Mucosa of rectum (tissue), 2 donors: Measurements from ENCODE around the gene NUP188.

ENCODE experiments used
- H3K27ac ChIP-seq, 2 donors: one replicate each; pipeline ENCODE4 v1.7.0; 2013; ENCODE audit warnings: inconsistent platforms in 2 of 2, low read depth in 2 of 2, low read length in 2 of 2
- H3K27me3 ChIP-seq, 2 donors: one replicate each; pipeline ENCODE4 v1.7.0; 2013; ENCODE audit warnings: low read length in 2 of 2; ENCODE audit not compliant: control insufficient read depth in 2 of 2, insufficient read depth in 2 of 2
- H3K36me3 ChIP-seq, 2 donors: one replicate each; pipeline ENCODE4 v1.7.0; 2013; ENCODE audit warnings: low read length in 2 of 2; ENCODE audit not compliant: control insufficient read depth in 2 of 2, insufficient read depth in 2 of 2
- H3K4me1 ChIP-seq, 2 donors: one replicate each; pipeline ENCODE4 v1.7.0; 2013; ENCODE audit warnings: low read length in 2 of 2, mild to moderate bottlenecking in 1 of 2; ENCODE audit not compliant: control insufficient read depth in 2 of 2, insufficient read depth in 2 of 2
- H3K4me3 ChIP-seq, 2 donors: one replicate each; pipeline ENCODE4 v1.7.0; 2013; ENCODE audit warnings: low read length in 2 of 2
- H3K9ac ChIP-seq, 2 donors: one replicate each; pipeline ENCODE4 v1.7.0; 2013; ENCODE audit warnings: low read length in 2 of 2, low read depth in 1 of 2, mild to moderate bottlenecking in 1 of 2
- H3K9me3 ChIP-seq, 2 donors: one replicate each; pipeline ENCODE4 v1.7.0; 2013; ENCODE audit warnings: low read length in 2 of 2; ENCODE audit not compliant: control insufficient read depth in 2 of 2
- donor health status: healthy.
- donor health status: Normal muscosa, but diverticular disease.

The NUP188 gene

DNA sequence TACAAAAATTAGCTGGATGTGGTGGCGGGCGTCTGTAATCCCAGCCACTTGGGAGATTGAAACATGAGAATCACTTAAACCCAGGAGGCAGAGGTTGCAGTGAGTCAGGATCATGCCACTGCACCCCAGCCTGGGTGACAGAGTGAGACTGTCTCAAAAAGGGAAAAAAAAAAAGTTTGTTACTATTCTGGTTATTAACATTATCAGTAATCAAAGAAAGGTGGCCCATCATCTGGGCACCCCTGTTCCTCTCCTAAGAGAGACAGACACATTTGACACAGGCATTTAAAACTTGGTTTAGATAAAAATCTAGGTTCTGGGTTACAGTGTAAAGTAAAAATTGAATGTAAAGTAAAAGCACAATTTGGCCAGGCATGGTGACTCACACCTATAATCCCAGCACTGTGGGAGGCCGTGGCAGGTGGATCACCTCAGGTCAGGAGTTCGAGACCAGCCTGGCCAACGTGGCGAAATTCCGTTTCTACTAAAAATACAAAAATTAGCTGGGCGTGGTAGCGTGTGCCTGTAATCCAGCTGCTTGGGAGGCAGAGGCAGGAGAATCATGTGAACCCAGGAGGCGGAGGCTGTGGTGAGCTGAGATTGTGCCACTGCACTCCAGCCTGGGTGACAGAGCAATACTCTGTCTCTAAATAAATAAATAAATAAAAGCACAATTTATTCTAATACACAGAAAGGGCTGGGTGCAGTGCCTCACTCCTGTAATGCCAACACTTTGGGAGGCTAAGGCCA lies 43.5 kb upstream of the NUP188 start:
- Histone ChIP-seq H3K27me3 (no peaks in the 10 kb centered on the region), H3K9me3 (no peaks in the 10 kb centered on the region), H3K27ac (no peak overlapping the region), H3K4me1 (peaks cover 22% of the 10 kb centered on the region in 2 donors), H3K4me3 (no peak overlapping the region), H3K36me3 (peaks cover 19% of the 10 kb centered on the region in 2 donors), H3K9ac (no peak overlapping the region)

GRCh38 chr9:128905964-128906363 lies 41.5 kb upstream of the NUP188 start:
- Histone ChIP-seq H3K4me3 (no peak overlapping the region), H3K36me3 (peaks cover 27 to 29% of the 10 kb centered on the region in 2 donors), H3K27ac (no peak overlapping the region), H3K9ac (no peak overlapping the region), H3K9me3 (no peaks in the 10 kb centered on the region), H3K27me3 (no peaks in the 10 kb centered on the region), H3K4me1 (peaks cover 14 to 15% of the 10 kb centered on the region in 2 donors)

GRCh38 chr9:128906741-128907140 lies 40.8 kb upstream of the NUP188 start:
- H3K9ac ChIP-seq = no peak overlapping the region
- no peak overlapping the region for H3K4me3 ChIP-seq
- H3K9me3 ChIP-seq = no peaks in the 10 kb centered on the region
- no peaks in the 10 kb centered on the region for H3K27me3 ChIP-seq
- H3K4me1 ChIP-seq = peaks cover 14 to 15% of the 10 kb centered on the region in 2 donors
- H3K36me3 ChIP-seq = peaks cover 27 to 29% of the 10 kb centered on the region in 2 donors
- no peak overlapping the region for H3K27ac ChIP-seq

DNA sequence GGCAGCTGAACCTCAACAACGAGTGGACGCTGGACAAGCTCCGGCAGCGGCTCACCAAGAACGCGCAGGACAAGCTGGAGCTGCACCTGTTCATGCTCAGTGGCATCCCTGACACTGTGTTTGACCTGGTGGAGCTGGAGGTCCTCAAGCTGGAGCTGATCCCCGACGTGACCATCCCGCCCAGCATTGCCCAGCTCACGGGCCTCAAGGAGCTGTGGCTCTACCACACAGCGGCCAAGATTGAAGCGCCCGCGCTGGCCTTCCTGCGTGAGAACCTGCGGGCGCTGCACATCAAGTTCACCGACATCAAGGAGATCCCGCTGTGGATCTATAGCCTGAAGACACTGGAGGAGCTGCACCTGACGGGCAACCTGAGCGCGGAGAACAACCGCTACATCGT lies 39.1 kb upstream of the NUP188 start:
- no peaks in the 10 kb centered on the region for H3K27me3 ChIP-seq
- peaks cover 0 to 9% of the 10 kb centered on the region in 2 donors for H3K4me1 ChIP-seq
- H3K27ac ChIP-seq = no peak overlapping the region
- H3K4me3 ChIP-seq = no peak overlapping the region
- peaks cover 29% of the 10 kb centered on the region in 2 donors for H3K36me3 ChIP-seq
- no peak overlapping the region for H3K9ac ChIP-seq
- H3K9me3 ChIP-seq = no peaks in the 10 kb centered on the region

- no peak overlapping the region for H3K27ac ChIP-seq
- H3K9ac ChIP-seq = no peak overlapping the region
- H3K4me3 ChIP-seq = no peak overlapping the region
- no peaks in the 10 kb centered on the region for H3K27me3 ChIP-seq
- H3K36me3 ChIP-seq = peaks cover 29 to 30% of the 10 kb centered on the region in 2 donors
- no peaks in the 10 kb centered on the region for H3K9me3 ChIP-seq
- peaks cover 0 to 9% of the 10 kb centered on the region in 2 donors for H3K4me1 ChIP-seq
These were observed 37.6 kb upstream of the NUP188 start for GRCh38 chr9:128909859-128910258.

- Histone ChIP-seq H3K4me1 (peaks cover 0 to 9% of the 10 kb centered on the region in 2 donors), H3K9me3 (no peaks in the 10 kb centered on the region), H3K36me3 (peaks cover 32% of the 10 kb centered on the region in 2 donors), H3K27me3 (no peaks in the 10 kb centered on the region), H3K9ac (peak overlapping the region in 1 of 2 donors; percentile 5), H3K4me3 (no peak overlapping the region), H3K27ac (peak overlapping the region; percentile 34 to 43)
These were observed 36.6 kb upstream of the NUP188 start for GRCh38 chr9:128910906-128911305.

DNA sequence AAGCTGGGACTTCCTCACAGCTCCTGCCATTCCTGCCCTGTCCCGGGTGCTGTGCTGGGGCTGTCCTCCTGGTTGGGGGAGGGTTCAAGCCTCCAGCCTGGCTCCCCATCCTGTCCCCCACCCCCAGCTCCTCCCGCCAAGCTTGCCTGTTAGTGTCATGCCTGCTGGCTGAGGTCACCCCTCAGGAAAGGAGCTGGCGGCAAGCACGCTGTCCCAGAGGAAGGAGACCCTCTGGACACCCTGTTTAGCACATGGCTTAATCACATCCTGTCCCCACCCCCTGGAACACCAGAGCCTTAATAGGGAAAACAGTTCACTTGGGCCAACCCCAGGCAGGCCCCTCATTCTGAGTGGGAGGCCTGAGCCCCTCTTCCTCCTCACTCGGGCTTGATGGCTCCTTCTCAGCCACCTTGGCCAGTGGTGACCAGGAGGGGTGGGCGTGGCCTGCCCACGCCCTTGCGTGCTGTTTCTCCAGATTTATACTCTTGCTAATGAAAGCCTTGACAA lies 35.9 kb upstream of the NUP188 start:
- no peaks in the 10 kb centered on the region for H3K9me3 ChIP-seq
- peaks cover 32 to 39% of the 10 kb centered on the region in 2 donors for H3K36me3 ChIP-seq
- H3K27me3 ChIP-seq = no peaks in the 10 kb centered on the region
- H3K4me3 ChIP-seq = no peak overlapping the region
- peak overlapping the region in 1 of 2 donors; percentile 31 for H3K9ac ChIP-seq
- H3K4me1 ChIP-seq = peaks cover under 1 to 11% of the 10 kb centered on the region in 2 donors
- H3K27ac ChIP-seq = peak overlapping the region; percentile 43 to 59

- Histone ChIP-seq H3K4me1 (peaks cover 2 to 13% of the 10 kb centered on the region in 2 donors), H3K9me3 (no peaks in the 10 kb centered on the region), H3K4me3 (no peak overlapping the region), H3K27me3 (no peaks in the 10 kb centered on the region), H3K9ac (no peak overlapping the region), H3K36me3 (peaks cover 31 to 37% of the 10 kb centered on the region in 2 donors), H3K27ac (peak overlapping the region in 1 of 2 donors; percentile 59)
These were observed 35.1 kb upstream of the NUP188 start for GRCh38 chr9:128912270-128912853.

DNA sequence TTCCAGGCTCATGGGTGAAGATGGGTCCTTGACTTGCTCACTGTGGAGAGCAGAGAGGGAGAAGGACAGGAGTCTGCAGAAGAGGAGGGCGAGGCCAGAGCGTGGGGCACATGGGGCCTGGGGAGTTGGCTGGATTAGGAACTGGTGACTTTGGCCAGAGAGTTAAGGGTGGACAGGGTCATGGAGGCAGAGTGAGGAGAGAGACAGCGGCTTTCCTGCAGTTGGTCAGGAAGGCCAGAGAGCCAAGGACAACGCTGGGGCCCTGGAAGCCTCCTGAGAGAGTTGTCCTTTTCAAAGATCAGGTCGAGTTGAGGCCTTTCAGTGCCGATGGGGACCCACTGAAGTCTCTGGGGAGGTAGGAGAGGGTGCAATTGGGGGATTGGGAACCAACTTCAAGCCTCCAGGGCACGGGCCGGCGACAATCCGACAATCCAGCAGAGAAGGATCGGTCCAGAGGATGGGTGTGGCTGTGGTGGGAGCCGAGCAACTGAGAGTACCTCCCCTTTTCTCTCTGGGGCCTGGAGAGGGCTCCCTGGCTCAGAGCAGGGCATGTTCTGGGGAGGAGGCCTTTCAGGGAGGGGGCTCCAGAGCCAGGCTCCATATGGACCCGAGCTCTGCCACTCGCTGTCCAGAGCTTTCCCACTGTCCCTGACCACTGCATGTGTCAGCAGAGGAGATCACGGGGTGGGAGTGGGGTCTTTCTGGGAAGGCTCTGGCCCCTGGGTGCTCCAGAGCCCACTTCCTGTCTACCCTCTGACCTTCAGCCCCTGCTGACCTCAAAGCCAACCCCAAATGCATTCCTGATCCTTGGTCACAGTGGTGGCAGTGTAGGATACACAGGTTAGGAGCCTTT lies 34.2 kb upstream of the NUP188 start:
- Histone ChIP-seq H3K36me3 (peaks cover 26 to 28% of the 10 kb centered on the region in 2 donors), H3K9me3 (no peaks in the 10 kb centered on the region), H3K27ac (peak overlapping the region; percentile 15 to 28), H3K9ac (no peak overlapping the region), H3K4me1 (peaks cover 2 to 13% of the 10 kb centered on the region in 2 donors), H3K4me3 (no peak overlapping the region), H3K27me3 (no peaks in the 10 kb centered on the region)
